Right hindlimb (tissue), 1 donor: ENCODE data around the gene MAPK8IP3.

Source experiments
- DNase-seq: peaks from one replicate; pipeline ENCODE4 v3.0.0-alpha.2; 2018

The MAPK8IP3 gene

GRCh38 chr16:1677942-1678499, 28.0 kb upstream of the MAPK8IP3 start, which contains the start of gene JPT2:
JPT2 (plus strand) TSS chr16:1678279; CDS start chr16:1678313, 34 bp downstream.
- peak; percentile 96 for DNase-seq

DNA sequence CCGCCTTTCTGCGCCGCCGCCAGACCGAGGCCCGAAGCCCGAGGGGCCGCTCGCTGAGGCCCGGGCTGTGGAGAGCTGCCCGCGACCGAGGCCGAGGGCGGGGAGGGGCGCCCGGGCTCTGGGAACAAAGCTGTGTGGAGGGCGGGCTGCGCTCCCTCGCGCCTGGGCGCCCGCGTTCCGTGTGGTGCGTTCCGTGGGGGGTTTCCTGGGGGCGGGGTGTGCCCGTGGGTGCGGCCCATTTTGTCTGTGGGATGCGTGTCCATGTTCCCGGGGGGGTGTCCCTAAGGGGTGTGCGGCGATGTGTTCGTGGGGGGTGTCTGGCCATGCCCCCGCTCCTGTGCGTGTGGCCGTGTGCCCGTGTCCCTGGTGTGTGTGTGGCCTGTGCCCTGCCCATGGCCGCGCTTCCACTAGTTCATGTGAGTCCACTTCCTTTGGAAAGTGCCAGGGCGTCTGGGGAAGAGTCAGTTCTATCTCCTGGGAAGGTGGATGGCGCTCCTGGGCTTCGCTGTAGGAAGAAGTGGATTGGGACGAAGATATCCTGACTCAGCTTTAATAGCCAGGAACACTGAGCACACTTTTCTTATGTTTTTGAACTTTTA, 27.4 kb upstream of the MAPK8IP3 start:
- no peak for DNase-seq

DNA sequence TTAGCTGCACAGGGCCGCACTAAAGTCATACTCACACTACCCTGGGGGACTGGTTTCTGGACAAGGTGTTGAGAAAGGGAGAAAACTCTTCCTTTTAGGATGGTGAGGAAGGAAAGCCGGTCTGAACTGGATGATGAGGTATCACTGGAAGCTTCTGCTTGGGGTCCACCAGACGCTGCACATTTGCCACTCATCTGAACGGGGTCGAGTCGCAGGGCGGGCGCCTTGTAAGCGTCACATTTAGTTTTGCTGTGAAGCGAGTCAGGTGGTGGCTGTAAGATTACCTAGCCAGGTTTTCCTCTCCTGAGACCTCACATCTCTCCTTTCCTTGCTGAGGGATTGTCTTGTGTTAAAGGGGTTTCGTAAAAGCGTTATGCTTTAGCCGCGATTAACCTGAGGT, 25.6 kb upstream of the MAPK8IP3 start:
- no peak for DNase-seq

- DNase-seq: no peak
Measured at GRCh38 chr16:1681032-1681431, 25.0 kb upstream of the MAPK8IP3 start.

DNA sequence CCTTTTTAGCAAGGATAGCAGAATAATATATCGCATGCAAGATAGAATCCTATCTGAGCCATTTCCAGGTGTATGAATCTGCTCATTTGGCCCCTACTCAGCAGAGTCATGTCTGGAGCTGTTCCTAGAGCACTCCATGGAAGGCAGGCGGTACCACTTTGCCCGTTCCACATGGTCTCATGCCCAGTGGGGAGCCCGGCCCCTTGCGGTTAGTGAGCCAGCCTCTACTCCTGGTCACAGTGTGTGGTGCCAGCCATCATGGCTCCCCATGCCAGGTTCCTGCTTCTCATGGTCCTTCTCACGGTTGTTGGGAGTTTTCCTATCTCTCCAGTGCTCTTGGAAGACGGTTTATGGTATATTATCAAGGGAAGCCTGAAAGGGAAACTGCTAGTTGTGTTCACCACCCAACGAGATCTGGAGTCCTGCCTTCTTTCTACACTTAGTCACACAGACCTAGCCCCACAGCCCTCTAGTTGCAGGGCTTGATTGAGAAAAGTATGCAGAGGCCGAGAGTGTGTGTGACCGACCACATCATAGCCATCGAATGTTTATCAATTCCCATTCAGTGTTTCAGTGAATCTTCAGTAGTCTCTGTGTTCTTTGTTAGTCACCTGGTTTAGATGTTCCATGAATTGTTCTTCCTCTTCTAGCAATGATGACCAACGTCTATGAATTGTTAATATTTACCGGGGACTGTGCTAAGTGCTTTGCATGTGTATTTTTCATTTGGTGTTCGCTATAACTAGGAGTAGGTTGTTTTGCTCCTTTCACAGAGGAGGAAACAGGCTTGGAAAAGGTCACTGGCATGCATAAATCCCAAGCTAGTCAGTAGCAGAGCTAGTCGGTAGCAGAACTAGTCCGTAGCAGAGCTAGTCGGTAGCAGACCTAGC, 18.3 kb upstream of the MAPK8IP3 start:
- DNase-seq: no peak

DNA sequence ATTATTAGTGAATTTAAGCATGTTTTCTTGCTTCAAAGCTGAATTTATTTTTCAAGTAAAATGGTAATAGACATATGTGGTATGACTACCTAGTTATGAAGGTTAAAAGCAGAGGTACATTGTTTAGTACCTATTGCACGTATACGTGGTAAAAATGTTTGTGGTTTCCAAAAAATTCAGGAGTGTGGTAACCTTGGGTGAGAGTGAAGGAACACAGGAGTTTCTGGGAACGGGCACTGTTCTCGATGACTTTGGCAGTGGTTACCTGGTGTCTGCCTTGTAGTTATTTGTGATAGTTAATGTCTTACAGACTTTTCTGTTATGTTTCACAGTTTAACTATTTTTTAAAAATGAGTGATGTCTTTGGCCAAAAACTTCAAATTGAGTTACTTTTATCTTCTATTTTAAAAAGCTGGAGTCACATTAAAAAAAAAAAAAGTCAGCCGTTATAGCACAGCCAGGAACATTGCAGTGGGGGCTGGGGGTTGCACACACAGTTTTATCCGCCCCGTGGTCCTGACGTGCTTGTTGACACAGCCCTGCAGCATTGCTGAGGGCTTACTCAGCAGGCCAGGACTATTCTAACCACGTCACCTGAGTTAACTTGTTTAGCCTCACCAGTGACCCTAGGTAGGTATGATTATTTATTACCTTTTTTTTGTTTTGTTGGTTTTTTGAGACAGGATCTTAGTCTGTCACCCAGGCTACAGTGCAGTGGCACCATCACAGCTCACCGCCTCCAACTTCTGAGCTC, 17.0 kb upstream of the MAPK8IP3 start:
- DNase-seq: no peak

GRCh38 chr16:1689853-1690252, 16.1 kb upstream of the MAPK8IP3 start:
- no peak for DNase-seq

DNA sequence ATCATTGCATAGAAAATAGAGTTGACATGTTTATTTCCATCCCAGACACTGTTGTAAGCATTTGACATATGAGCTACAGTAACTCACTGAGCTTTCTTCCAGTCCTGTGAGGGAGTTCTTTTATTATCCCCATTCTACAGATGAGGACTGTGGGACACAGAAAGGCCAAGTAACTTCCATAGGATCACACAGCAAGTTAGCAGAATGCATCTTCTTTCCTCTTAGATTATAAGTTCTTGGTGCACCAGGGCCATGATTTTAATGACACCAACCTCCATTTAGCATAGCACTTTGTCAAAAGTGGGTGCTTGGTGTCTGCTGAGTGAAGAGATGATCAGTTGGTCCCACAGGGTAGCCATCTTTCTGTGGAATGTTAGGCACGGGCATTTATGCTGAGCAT, 15.2 kb upstream of the MAPK8IP3 start:
- no peak for DNase-seq

DNA sequence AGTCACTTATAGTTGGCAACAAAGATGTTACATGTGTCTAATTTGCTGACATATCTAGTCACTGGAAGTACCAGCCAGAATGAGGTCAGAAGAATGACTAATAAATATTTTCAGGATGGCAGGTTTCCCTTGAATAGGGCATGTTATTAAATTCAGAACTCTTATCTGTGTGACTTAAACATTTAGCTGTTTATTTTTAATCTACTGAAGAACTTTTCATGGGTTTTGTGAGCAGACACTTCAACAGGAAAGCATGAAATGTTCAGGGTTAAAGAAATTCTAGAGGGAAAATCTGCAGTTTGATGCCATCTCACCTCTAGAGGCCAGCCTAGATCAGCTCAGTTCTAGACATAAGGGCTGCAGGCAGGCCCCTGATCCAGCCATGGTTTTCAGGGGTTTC, 14.7 kb upstream of the MAPK8IP3 start:
- no peak for DNase-seq

- DNase-seq: no peak
Measured at GRCh38 chr16:1691956-1692355, 14.0 kb upstream of the MAPK8IP3 start.

- no peak for DNase-seq
Measured at GRCh38 chr16:1696863-1697262, 9.1 kb upstream of the MAPK8IP3 start.

- no peak for DNase-seq
Measured at GRCh38 chr16:1698680-1699079, 7.3 kb upstream of the MAPK8IP3 start.

DNA sequence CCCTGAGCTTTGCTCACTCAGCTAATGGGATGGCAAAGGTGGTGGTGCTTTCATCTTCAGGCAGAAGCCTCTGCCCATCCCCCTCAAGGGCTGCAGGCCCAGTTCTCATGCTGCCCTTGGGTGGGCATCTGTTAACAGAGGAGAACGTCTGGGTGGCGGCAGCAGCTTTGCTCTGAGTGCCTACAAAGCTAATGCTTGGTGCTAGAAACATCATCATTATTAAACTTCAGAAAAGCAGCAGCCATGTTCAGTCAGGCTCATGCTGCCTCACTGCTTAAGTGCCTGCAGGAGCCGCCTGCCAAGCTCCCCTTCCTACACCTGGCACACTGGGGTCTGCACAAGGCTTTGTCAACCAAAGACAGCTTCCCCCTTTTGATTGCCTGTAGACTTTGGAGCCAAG, 5.7 kb upstream of the MAPK8IP3 start:
- no peak for DNase-seq

DNA sequence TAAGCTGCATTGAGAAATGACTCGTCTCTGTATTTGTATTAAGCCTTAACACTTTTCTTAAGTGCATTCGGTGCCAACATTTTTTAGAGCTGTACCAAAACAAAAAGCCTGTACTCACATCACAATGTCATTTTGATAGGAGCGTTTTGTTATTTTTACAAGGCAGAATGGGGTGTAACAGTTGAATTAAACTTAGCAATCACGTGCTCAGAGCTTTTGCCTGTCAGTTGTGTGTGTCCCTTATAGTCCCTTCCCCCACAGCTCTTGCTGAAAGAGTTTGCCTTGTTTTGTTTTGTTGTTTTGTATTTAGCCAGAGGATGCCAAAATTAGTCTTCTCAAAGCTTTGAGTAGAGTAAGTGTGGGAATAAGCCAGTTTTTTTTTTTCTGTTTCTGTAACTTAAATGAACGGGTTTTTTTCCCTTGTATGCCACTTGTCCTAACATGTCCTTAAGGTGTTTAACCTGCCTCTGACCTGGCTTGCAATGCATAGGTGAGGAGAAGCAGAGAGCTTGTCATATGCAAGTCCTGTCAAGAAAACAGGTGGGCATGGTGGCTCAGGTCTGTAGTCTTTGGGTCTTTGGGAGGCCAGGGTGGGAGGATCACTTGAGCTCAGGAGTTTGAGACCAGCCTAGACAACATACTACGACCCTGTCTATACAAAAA, 4.6 kb upstream of the MAPK8IP3 start:
- DNase-seq: no peak

GRCh38 chr16:1705324-1705687, 689 bp upstream of the MAPK8IP3 start:
- peak; percentile 36 for DNase-seq

DNA sequence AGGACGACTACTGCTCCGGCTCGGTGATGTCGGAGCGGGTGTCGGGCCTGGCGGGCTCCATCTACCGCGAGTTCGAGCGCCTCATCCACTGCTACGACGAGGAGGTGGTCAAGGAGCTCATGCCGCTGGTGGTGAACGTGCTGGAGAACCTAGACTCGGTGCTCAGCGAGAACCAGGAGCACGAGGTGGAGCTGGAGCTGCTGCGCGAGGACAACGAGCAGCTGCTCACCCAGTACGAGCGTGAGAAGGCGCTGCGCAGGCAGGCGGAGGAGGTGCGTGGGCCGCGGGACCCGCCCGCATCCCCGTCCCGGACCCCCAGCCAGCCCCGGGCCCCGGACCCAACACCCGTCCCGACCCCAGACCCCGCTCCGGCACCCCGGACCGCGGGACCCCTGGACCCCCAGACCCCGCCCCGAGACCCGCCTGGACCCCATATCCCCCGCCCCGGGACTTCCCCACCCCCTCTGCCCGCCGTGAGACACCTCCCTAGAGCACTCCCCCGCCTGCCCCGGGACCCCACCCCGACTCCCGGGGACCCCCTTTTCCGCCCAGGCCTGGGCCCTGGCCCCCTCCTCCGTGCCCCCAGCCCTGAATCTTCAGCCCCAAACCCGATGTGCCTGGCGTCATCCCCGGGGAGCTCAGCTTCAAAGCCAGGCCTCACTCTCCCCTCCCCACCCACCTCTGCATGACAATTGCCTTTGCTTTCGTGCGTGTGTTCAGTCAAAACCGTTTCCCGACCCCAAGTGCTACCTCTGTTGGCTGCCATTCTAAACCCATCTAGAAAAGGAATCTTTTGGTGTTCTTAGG, 594 bp downstream of the MAPK8IP3 start:
- no peak for DNase-seq

DNA sequence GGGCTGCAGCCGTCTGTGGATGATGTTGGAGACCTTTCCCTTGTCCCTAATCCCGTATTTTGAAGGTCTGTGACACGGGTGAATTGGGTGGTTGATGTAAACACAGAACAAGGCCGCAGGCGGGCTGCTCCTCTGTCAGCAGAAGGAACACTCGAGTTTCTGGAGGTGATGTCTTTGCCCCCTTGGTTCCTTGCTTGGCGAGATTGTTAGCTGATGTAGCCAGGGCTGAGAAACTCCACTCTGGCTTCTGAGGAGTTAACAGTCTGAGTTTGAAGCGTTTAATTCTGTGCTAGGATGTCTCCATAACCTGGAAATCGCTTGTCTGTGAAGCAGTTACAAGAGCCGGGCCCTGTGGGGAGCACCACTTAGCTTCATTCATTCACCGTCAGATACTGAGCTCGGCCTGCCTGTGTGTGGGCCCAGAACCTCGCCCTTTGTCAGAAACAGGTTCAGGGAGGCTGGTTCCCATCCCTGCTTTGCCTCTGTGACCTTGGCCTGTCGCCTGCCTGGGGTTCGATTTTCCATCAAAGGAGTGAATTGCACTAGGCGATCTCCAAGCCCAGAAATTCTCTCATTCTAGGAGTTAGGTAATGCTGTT, 1.3 kb downstream of the MAPK8IP3 start:
- no peak for DNase-seq

DNA sequence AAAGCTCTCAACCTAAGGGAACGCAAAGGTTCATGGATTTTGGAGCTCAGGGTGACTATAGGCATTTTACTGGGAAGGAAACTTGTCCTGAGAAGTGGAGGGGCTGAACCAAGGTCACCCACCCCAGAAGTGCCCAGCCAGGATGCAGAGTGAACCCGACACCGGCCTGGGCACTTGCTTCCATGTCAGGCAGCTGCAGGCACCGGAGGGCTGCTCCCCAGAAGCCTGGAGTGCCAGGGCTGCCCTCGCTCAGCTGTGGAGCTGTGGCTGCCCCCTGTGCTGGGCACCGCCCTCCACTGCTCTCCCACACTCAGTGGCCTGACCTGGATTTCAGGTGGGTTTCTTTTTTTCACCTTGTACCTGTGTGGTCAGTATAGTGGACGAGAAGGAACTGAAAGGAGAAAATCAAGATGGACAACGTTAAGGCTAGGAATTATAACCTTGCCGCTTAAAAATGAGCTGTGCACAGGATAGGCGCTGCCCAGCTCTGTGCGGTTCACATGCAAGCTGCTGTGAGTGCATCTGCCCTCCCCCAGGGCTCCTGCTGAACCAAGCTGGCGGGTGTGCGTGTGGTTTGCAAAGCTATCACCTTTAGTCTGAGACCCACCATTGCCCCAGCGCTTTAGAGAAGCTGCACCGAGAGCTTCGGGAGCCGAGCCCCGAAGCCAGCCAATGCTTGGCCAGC, 2.2 kb downstream of the MAPK8IP3 start:
- no peak for DNase-seq

DNA sequence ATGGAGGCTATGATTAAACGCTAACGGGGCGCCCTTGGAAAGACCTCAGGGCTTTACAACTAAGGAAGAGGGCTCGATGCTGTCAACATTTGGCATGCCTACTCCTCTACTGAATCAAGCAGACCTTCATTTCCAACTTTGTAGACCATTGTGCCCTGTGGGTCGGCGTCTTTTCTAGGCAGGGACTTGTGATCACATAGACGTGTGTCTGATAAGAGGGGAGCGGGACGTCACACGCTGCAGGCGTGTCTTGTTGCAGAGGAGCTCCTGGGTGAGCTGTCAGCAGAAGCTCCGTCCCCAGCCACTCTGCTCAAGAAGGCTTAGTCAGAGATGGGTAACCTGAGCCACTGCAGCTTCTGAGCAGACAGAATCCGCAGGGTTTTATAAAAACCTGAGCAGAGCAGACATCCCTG, 2.8 kb downstream of the MAPK8IP3 start:
- no peak for DNase-seq

DNA sequence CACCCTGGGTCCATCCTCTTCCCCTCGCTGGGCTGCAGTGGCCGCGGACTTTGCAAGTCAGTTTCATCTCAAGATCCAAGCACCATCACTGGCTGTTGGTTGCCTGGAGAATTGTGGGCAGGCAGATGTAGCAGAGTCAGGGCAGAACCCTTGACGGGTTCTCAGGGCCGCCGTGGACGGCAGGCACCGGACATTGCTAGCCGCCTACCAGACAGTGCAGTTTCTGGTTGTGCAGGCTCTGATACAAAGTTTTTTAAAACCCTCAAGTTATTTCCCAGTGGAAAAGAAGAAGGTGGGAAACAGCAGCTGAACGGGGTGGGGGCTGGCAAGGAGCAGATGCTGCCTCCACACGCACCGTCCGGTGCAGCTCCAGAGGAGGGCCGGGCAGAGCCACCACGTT, 3.4 kb downstream of the MAPK8IP3 start:
- no peak for DNase-seq
